ENCODE data around the gene MARCHF2.

GRCh38 chr19:8429826-8430225 is 16.7 kb downstream of the MARCHF2 start:
- TF ChIP-seq CTCF (IDR thresholded peaks at IDR 0.05; ENCODE audit: low read length): no peak
- no peak for TF ChIP-seq EZH2 (IDR thresholded peaks at IDR 0.05; ENCODE audit: borderline replicate concordance, low read length)
